K562 (cell line): Measurements from ENCODE around the gene MC3R. TPM values are rescaled to one million over a fixed set of nuclear protein-coding genes. Genes with fewer than 3 reads are reported as not detected.

ENCODE experiments used
- ATAC-seq: fragments of 200-7000 bp; cut with Tn5 transposase; 3 replicates; pipeline ENCODE4 v1.9.1; 2020; ENCODE audit warnings: moderate library complexity
- BruUV-seq: library from RNA; stranded (reverse); fragments of 400-500 nt; replicated peaks from 2 replicates; lab custom pipeline; 2021; lab: Mats Ljungman, UMichigan
- CTCF ChIA-PET: fragments of 300-600 bp; formaldehyde crosslinking; extraction: SDS; loops from one replicate; lab custom pipeline; 2021; ENCODE audit warnings: low intra/inter-chr PET ratio; lab: Yijun Ruan, JAX
- POLR2A ChIA-PET: fragments of 300-600, 350-650 bp; sonication (Branson Sonifier 250); formaldehyde crosslinking; extraction: SDS; loops from one replicate; lab custom pipeline; 2021; ENCODE audit warnings: antibody characterized with exemption, inconsistent platforms; lab: Yijun Ruan, JAX
- DNase-seq, 4 experiments: peaks; one replicate each; pipeline versions ENCODE4 v3.0.0 to v3.0.0-alpha.2; 2011 to 2018; ENCODE audit warnings: low spot score in 3 of 4, mixed read lengths in 3 of 4; ENCODE audit errors: extremely low read depth in 1 of 4
- FAIRE-seq: peaks from 2 replicates; lab custom pipeline; 2011; peaks lifted over from hg19 to GRCh38; lab: Jason Lieb, UNC
- H2AFZ ChIP-seq: 2 replicates; pipeline ENCODE4 v1.6.0; 2011; ENCODE audit warnings: low read depth, low read length, control low read depth, inconsistent platforms
- H3K27ac ChIP-seq: fragments of 200-600 bp; 3 replicates; pipeline ENCODE4 v1.8.0; 2011; ENCODE audit warnings: low read depth, mild to moderate bottlenecking, control low read depth, inconsistent platforms, low read length, moderate library complexity, mixed read lengths; ENCODE audit errors: extremely low read depth
- H3K27me3 ChIP-seq, 2 experiments: fragments of 300-600 bp in 1 of 2; 2 replicates in 1 of 2; 3 replicates in 1 of 2; pipeline versions ENCODE4 v1.6.0 to v1.8.0; 2011; ENCODE audit warnings: inconsistent platforms in 2 of 2, low read length in 2 of 2, mild to moderate bottlenecking in 1 of 2, mixed read lengths in 1 of 2, moderate library complexity in 1 of 2; ENCODE audit not compliant: control insufficient read depth in 2 of 2, insufficient read depth in 2 of 2
- H3K36me3 ChIP-seq: fragments of 300-600 bp; 3 replicates; pipeline ENCODE4 v1.8.0; 2011; ENCODE audit warnings: mild to moderate bottlenecking, low read length, inconsistent platforms; ENCODE audit not compliant: control insufficient read depth, insufficient read depth
- H3K4me1 ChIP-seq, 2 experiments: fragments of 200-600 bp in 1 of 2; replicated peaks in 1 of 2; 2 replicates in 1 of 2; 3 replicates in 1 of 2; pipeline versions ENCODE4 v1.5.1 to v1.8.0; 2011; ENCODE audit warnings: inconsistent platforms in 2 of 2, low read length in 2 of 2, mild to moderate bottlenecking in 1 of 2, mixed read lengths in 1 of 2, moderate library complexity in 1 of 2; ENCODE audit not compliant: control insufficient read depth in 2 of 2, insufficient read depth in 2 of 2
- H3K4me2 ChIP-seq: 2 replicates; pipeline ENCODE4 v1.6.1; 2011; ENCODE audit warnings: low read length, control low read depth, inconsistent platforms, mixed read lengths; ENCODE audit not compliant: insufficient read depth
- H3K4me3 ChIP-seq: fragments of 200-600 bp; sonication (generic), shearing (Covaris generic); 2 replicates; pipeline ENCODE4 v1.5.1; 2016; ENCODE audit warnings: control low read depth, inconsistent platforms
- H3K79me2 ChIP-seq: fragments of 200-600 bp; 3 replicates; pipeline ENCODE4 v1.8.0; 2011; ENCODE audit warnings: low read length, inconsistent platforms; ENCODE audit not compliant: control insufficient read depth, insufficient read depth
- H3K9ac ChIP-seq, 2 experiments: 2 replicates each; pipeline versions ENCODE4 v1.6.0 to v1.6.1; 2011; ENCODE audit warnings: low read depth in 2 of 2, low read length in 2 of 2, control low read depth in 1 of 2, inconsistent platforms in 1 of 2, mild to moderate bottlenecking in 1 of 2, mixed read lengths in 1 of 2; ENCODE audit not compliant: insufficient read depth in 1 of 2
- H3K9me1 ChIP-seq: one replicate; pipeline ENCODE4 v1.6.0; 2011; ENCODE audit warnings: inconsistent platforms, mild to moderate bottlenecking, low read length, moderate library complexity; ENCODE audit not compliant: control insufficient read depth, insufficient read depth
- H3K9me3 ChIP-seq: replicated peaks from 2 replicates; pipeline ENCODE4 v1.5.1; 2011; ENCODE audit warnings: low read depth, low read length, inconsistent platforms; ENCODE audit not compliant: control insufficient read depth, insufficient read depth
- H4K20me1 ChIP-seq: replicated peaks from 2 replicates; pipeline ENCODE4 v1.6.1; 2011; ENCODE audit warnings: low read length, inconsistent platforms, mixed read lengths; ENCODE audit not compliant: control insufficient read depth, insufficient read depth
- CEBPB ChIP-seq: fragments of 450-650 bp; IDR thresholded peaks from 2 replicates; pipeline ENCODE4 v1.6.1; 2016; ENCODE audit warnings: missing genetic modification characterization, missing compliant biosample characterization
- CEBPG ChIP-seq, 3 experiments: fragments of 200-800 bp in 1 of 3; sonication (Bioruptor generic) in 1 of 3; sonication (generic) in 1 of 3; formaldehyde crosslinking in 1 of 3; IDR thresholded peaks in 2 of 3; conservative IDR thresholded peaks in 1 of 3; 2 replicates each; pipeline versions ENCODE4 v1.6.1 to v1.8.0; 2016 to 2022; ENCODE audit warnings: missing compliant biosample characterization in 2 of 3, missing genetic modification characterization in 2 of 3, mild to moderate bottlenecking in 1 of 3, missing genetic modification reagents in 1 of 3
- E2F3 ChIP-seq: fragments of 250-450 bp; sonication (Bioruptor Pico); IDR thresholded peaks from 2 replicates; pipeline ENCODE4 v1.4.0; 2020; ENCODE audit warnings: mild to moderate bottlenecking
- KAT2B ChIP-seq: IDR thresholded peaks from one replicate; pipeline ENCODE4 v1.6.1; 2012; ENCODE audit warnings: low read depth, mild to moderate bottlenecking, control low read depth, inconsistent platforms, low read length, moderate library complexity
- SIN3A ChIP-seq, 2 experiments: fragments of 150-350 bp in 1 of 2; IDR thresholded peaks; 2 replicates each; pipeline ENCODE4 v1.6.1; 2011 to 2016; ENCODE audit warnings: borderline replicate concordance in 2 of 2, low read depth in 2 of 2, low read length in 2 of 2, mild to moderate bottlenecking in 2 of 2, moderate library complexity in 2 of 2; ENCODE audit not compliant: control insufficient read depth in 1 of 2
- SIX5 ChIP-seq, 2 experiments: IDR thresholded peaks; 2 replicates each; pipeline ENCODE4 v1.6.1; 2011; ENCODE audit warnings: low read length in 2 of 2, borderline replicate concordance in 1 of 2, low read depth in 1 of 2, mild to moderate bottlenecking in 1 of 2, moderate library complexity in 1 of 2; ENCODE audit not compliant: insufficient read depth in 1 of 2
- TAL1 ChIP-seq: fragments of 450-650 bp; IDR thresholded peaks from 2 replicates; pipeline ENCODE4 v1.6.1; 2016; ENCODE audit warnings: mild to moderate bottlenecking
- WGBS: fragments of 100-300 bp; shearing (Covaris generic); methylation state at CpG from one replicate; pipeline ENCODE4 v1.1.6; 2016; ENCODE audit warnings: low coverage, mixed read lengths; ENCODE audit not compliant: insufficient coverage; ENCODE audit errors: missing lambda C conversion rate; 5-methylcytosine and 5-hydroxymethylcytosine counted together
- in situ Hi-C: fragments of 300-500 bp; cut with MboI; formaldehyde crosslinking; loops from 4 replicates; pipeline ENCODE4 v1.15.0; 2018; ENCODE audit warnings: inconsistent platforms, mixed read lengths
- intact Hi-C: fragments of 100-400 bp; cut with micrococcal nuclease; formaldehyde crosslinking; loops from 2 replicates; pipeline ENCODE4 v1.14.2; 2022
- polyA plus RNA-seq, 8 experiments: library from polyadenylated mRNA; depleted of rRNA in 4 of 8; stranded (reverse) in 5 of 8; unstranded in 3 of 8; fragments of >200 nt; fragmentation: Nextera tagmentation in 2 of 8; fragmentation: Illumina TruSeq in 1 of 8; extraction: Ambion mirVana in 2 of 8; extraction: Trizol in 1 of 8; gene quantifications; 2 replicates each; pipeline versions ENCODE4 v1.2.1 to v1.2.3, GENCODE V29; 2011 to 2014; ENCODE audit warnings: inconsistent platforms in 1 of 8, missing spikeins in 1 of 8
- total RNA-seq, 7 experiments: library from RNA; depleted of rRNA in 6 of 7; stranded (reverse); fragments of >200 nt in 6 of 7; fragmentation: Illumina TruSeq in 2 of 7; extraction: Trizol in 2 of 7; gene quantifications; 2 replicates each; pipeline versions ENCODE4 v1.2.1 to v1.2.3, GENCODE V29; 2011 to 2021; ENCODE audit warnings: low replicate concordance in 1 of 7

The MC3R gene
- total and polyA plus RNA-seq, 9 of the 15 experiments (the other 6 are each of a cell fraction or from before 2014, with no cell fraction given) = not detected

GRCh38 chr20:56208121-56208520 lies 40.4 kb upstream of the MC3R start:
- H3K4me2 ChIP-seq = no peak overlapping the region
- intact Hi-C loops = no loop called here
- ChIA-PET CTCF (no interaction called here), POLR2A (no interaction called here)
- H3K79me2 ChIP-seq = no peaks in the 10 kb centered on the region
- H3K27ac ChIP-seq = no peak overlapping the region
- H3K9me1 ChIP-seq = no peaks in the 10 kb centered on the region
- FAIRE-seq = no peak
- no peak overlapping the region for H3K4me3 ChIP-seq
- 0% methylated on average over 1 of the region's 1 CpG for WGBS
- H2AFZ ChIP-seq = no peak overlapping the region
- no peaks in the 10 kb centered on the region for H3K27me3 ChIP-seq
- no peak for ATAC-seq
- no peaks in the 10 kb centered on the region for H3K4me1 ChIP-seq
- no peaks in the 10 kb centered on the region for H4K20me1 ChIP-seq
- no peaks in the 10 kb centered on the region for H3K36me3 ChIP-seq
- in situ Hi-C loops = no loop called here
- TF ChIP-seq TAL1 (no peak), SIX5 (IDR thresholded peaks at IDR 0.05; ENCODE audit: borderline replicate concordance in 1 of 2, insufficient read depth in 1 of 2, low read depth in 1 of 2, low read length in 2 of 2) (no peak), E2F3 (CRISPR knock-in tag) (no peak)
- no peak overlapping the region for H3K9ac ChIP-seq
- H3K9me3 ChIP-seq = no peaks in the 10 kb centered on the region
- no peak for DNase-seq
- no TSS peak for BruUV-seq

- FAIRE-seq = no peak
- POLR2A ChIA-PET = no interaction called here
- intact Hi-C loops = no loop called here
Observed at GRCh38 chr20:56211051-56211450, 37.5 kb upstream of the MC3R start.

More at GRCh38 chr20:56211051-56211450, 37.5 kb upstream of the MC3R start:
- TF ChIP-seq KAT2B (no peak), CEBPB (tag) (peak; percentile 65), SIN3A (IDR thresholded peaks at IDR 0.05; ENCODE audit: borderline replicate concordance in 2 of 2, control insufficient read depth in 1 of 2, low read depth in 2 of 2, low read length in 2 of 2) (no peak), CEBPG (CRISPR knock-in tag; IDR thresholded peaks at IDR 0.05) (no peak), CEBPG (tag; conservative IDR thresholded peaks at IDR 0.05 in 1 of 2, IDR thresholded peaks at IDR 0.05 in 1 of 2) (peak; percentile 21 to 58; a peak in 2 of 4 replicates)
- Histone ChIP-seq H3K4me2 (no peak overlapping the region), H3K4me3 (no peak overlapping the region), H3K9ac (no peak overlapping the region), H2AFZ (no peak overlapping the region), H3K9me1 (no peaks in the 10 kb centered on the region), H3K36me3 (no peaks in the 10 kb centered on the region), H3K27ac (no peak overlapping the region), H3K27me3 (no peaks in the 10 kb centered on the region), H4K20me1 (no peaks in the 10 kb centered on the region), H3K9me3 (no peaks in the 10 kb centered on the region), H3K79me2 (no peaks in the 10 kb centered on the region), H3K4me1 (no peaks in the 10 kb centered on the region)
- in situ Hi-C loops = no loop called here
- ATAC-seq (no peak), DNase-seq (no peak)
- CTCF ChIA-PET = no interaction called here
- 4% methylated on average over 5 of the region's 5 CpGs for WGBS
- no TSS peak for BruUV-seq
